Activated CD4-positive, alpha-beta T cell treated with anti-CD3 and anti-CD28 coated beads, Interleukin-2, amount 50 U/mL, for 1 hour (primary cell): ENCODE data around the gene FGF4.

Experiments used
- DNase-seq: peaks from one replicate; pipeline ENCODE4 v3.0.0-alpha.2; 2020

The FGF4 gene

GRCh38 chr11:69804769-69805508 is 29.8 kb upstream of the FGF4 start:
- DNase-seq, result no peak

- no peak for DNase-seq
Observed at GRCh38 chr11:69803604-69804218, 28.6 kb upstream of the FGF4 start.

GRCh38 chr11:69803022-69803421 is 27.9 kb upstream of the FGF4 start:
- DNase-seq, result no peak

- no peak for DNase-seq
Observed at GRCh38 chr11:69802590-69802989, 27.4 kb upstream of the FGF4 start.

- DNase-seq, result peak; percentile 23
Observed at GRCh38 chr11:69801513-69802335, 26.6 kb upstream of the FGF4 start.

GRCh38 chr11:69800278-69800677 is 25.1 kb upstream of the FGF4 start:
- DNase-seq, result no peak

GRCh38 chr11:69799582-69799981 is 24.4 kb upstream of the FGF4 start:
- DNase-seq, result no peak

- DNase-seq, result no peak
Observed at GRCh38 chr11:69799097-69799496, 24.0 kb upstream of the FGF4 start.

- no peak for DNase-seq
Observed at GRCh38 chr11:69797737-69798528, 22.8 kb upstream of the FGF4 start.

GRCh38 chr11:69797156-69797555 is 22.0 kb upstream of the FGF4 start:
- DNase-seq, result no peak

- DNase-seq, result no peak
Observed at GRCh38 chr11:69796063-69796462, 20.9 kb upstream of the FGF4 start.

- no peak for DNase-seq
Observed at GRCh38 chr11:69791276-69792180, 16.4 kb upstream of the FGF4 start.

- DNase-seq, result no peak
Observed at GRCh38 chr11:69788956-69789355, 13.8 kb upstream of the FGF4 start.

GRCh38 chr11:69787906-69788305 is 12.8 kb upstream of the FGF4 start:
- DNase-seq, result no peak

GRCh38 chr11:69787457-69787856 is 12.3 kb upstream of the FGF4 start:
- DNase-seq, result no peak

GRCh38 chr11:69781241-69781640 is 6.1 kb upstream of the FGF4 start:
- no peak for DNase-seq

GRCh38 chr11:69778373-69778772 is 3.2 kb upstream of the FGF4 start:
- DNase-seq, result no peak

- no peak for DNase-seq
Observed at GRCh38 chr11:69774354-69775162, 583 bp downstream of the FGF4 start.

GRCh38 chr11:69773626-69774353 is 1.4 kb downstream of the FGF4 start:
- no peak for DNase-seq

GRCh38 chr11:69771466-69771865 is 3.7 kb downstream of the FGF4 start:
- no peak for DNase-seq
